ENCODE results near the gene SPDYE4. TPM values are rescaled to one million over a fixed set of nuclear protein-coding genes. Genes with fewer than 3 reads are reported as not detected.

SPDYE4 gene
- total and polyA plus RNA-seq, 2 donors (not counting 1 experiment from before 2014, with no cell fraction given) = not detected

- TF ChIP-seq EZH2 (IDR thresholded peaks at IDR 0.05; ENCODE audit: low read length, missing control alignments) = no peak
- no peak for TF ChIP-seq CTCF (conservative IDR thresholded peaks at IDR 0.05 in 1 of 2, IDR thresholded peaks at IDR 0.05 in 1 of 2; ENCODE audit: low read depth in 1 of 2, low read length in 2 of 2)
- DNase-seq (ENCODE audit: low read depth in 2 of 2) = no peak
- Histone ChIP-seq H4K20me1 (ENCODE audit: control insufficient read depth, extremely low read depth, insufficient read depth, low read length) (no peaks in the 10 kb centered on the region), H3K27ac (ENCODE audit: insufficient read depth, low read length) (no peak overlapping the region), H3K4me2 (ENCODE audit: extremely low read depth, insufficient read depth, low read length) (no peak overlapping the region), H2AFZ (ENCODE audit: low read length) (no peak overlapping the region), H3K4me1 (ENCODE audit: control insufficient read depth, extremely low read depth, insufficient read depth, low read length) (peaks cover 4% of the 10 kb centered on the region), H3K9ac (ENCODE audit: insufficient read depth, low read length) (no peak overlapping the region), H3K4me3 (replicated peaks in 1 of 4; ENCODE audit: control extremely low read depth in 1 of 4, insufficient read depth in 1 of 4, low read depth in 3 of 4, low read length in 4 of 4) (no peak overlapping the region), H3K79me2 (ENCODE audit: control insufficient read depth, insufficient read depth, low read length) (no peaks in the 10 kb centered on the region), H3K27me3 (ENCODE audit: control insufficient read depth, insufficient read depth, low read length) (no peaks in the 10 kb centered on the region), H3K36me3 (ENCODE audit: control insufficient read depth, insufficient read depth, low read length) (no peaks in the 10 kb centered on the region), H3K9me3 (ENCODE audit: control insufficient read depth, insufficient read depth, low read depth, low read length) (no peaks in the 10 kb centered on the region)
These were observed 16.6 kb downstream of the SPDYE4 start for GRCh38 chr17:8741771-8742170.

- no peak overlapping the region for H3K9ac ChIP-seq (ENCODE audit: insufficient read depth, low read length)
- no peak overlapping the region for H3K27ac ChIP-seq (ENCODE audit: insufficient read depth, low read length)
- TF ChIP-seq EZH2 (IDR thresholded peaks at IDR 0.05; ENCODE audit: low read length, missing control alignments) (no peak), CTCF (conservative IDR thresholded peaks at IDR 0.05 in 1 of 2, IDR thresholded peaks at IDR 0.05 in 1 of 2; ENCODE audit: low read depth in 1 of 2, low read length in 2 of 2) (no peak)
These were observed 17.0 kb downstream of the SPDYE4 start for GRCh38 chr17:8741366-8741765.

GRCh38 chr17:8740486-8740885 is 17.9 kb downstream of the SPDYE4 start:
- no peak overlapping the region for H3K4me3 ChIP-seq (replicated peaks in 1 of 4; ENCODE audit: control extremely low read depth in 1 of 4, insufficient read depth in 1 of 4, low read depth in 3 of 4, low read length in 4 of 4)
- H3K4me1 ChIP-seq (ENCODE audit: control insufficient read depth, extremely low read depth, insufficient read depth, low read length) = no peaks in the 10 kb centered on the region
- TF ChIP-seq CTCF (conservative IDR thresholded peaks at IDR 0.05 in 1 of 2, IDR thresholded peaks at IDR 0.05 in 1 of 2; ENCODE audit: low read depth in 1 of 2, low read length in 2 of 2) (no peak), EZH2 (IDR thresholded peaks at IDR 0.05; ENCODE audit: low read length, missing control alignments) (no peak)
- no peak overlapping the region for H3K27ac ChIP-seq (ENCODE audit: insufficient read depth, low read length)
- H3K79me2 ChIP-seq (ENCODE audit: control insufficient read depth, insufficient read depth, low read length) = no peaks in the 10 kb centered on the region
- no peaks in the 10 kb centered on the region for H3K27me3 ChIP-seq (ENCODE audit: control insufficient read depth, insufficient read depth, low read length)
- no peaks in the 10 kb centered on the region for H3K36me3 ChIP-seq (ENCODE audit: control insufficient read depth, insufficient read depth, low read length)
- no peaks in the 10 kb centered on the region for H4K20me1 ChIP-seq (ENCODE audit: control insufficient read depth, extremely low read depth, insufficient read depth, low read length)
- DNase-seq (ENCODE audit: low read depth in 2 of 2) = no peak
- H3K9me3 ChIP-seq (ENCODE audit: control insufficient read depth, insufficient read depth, low read depth, low read length) = no peaks in the 10 kb centered on the region
- no peak overlapping the region for H2AFZ ChIP-seq (ENCODE audit: low read length)
- H3K4me2 ChIP-seq (ENCODE audit: extremely low read depth, insufficient read depth, low read length) = no peak overlapping the region
- H3K9ac ChIP-seq (ENCODE audit: insufficient read depth, low read length) = no peak overlapping the region

More at GRCh38 chr17:8741366-8741765, 17.0 kb downstream of the SPDYE4 start:
- H3K27me3 ChIP-seq (ENCODE audit: control insufficient read depth, insufficient read depth, low read length) = no peaks in the 10 kb centered on the region
- no peaks in the 10 kb centered on the region for H4K20me1 ChIP-seq (ENCODE audit: control insufficient read depth, extremely low read depth, insufficient read depth, low read length)
- H3K9me3 ChIP-seq (ENCODE audit: control insufficient read depth, insufficient read depth, low read depth, low read length) = no peaks in the 10 kb centered on the region
- H3K4me1 ChIP-seq (ENCODE audit: control insufficient read depth, extremely low read depth, insufficient read depth, low read length) = peaks cover 3% of the 10 kb centered on the region
- H2AFZ ChIP-seq (ENCODE audit: low read length) = no peak overlapping the region
- H3K4me2 ChIP-seq (ENCODE audit: extremely low read depth, insufficient read depth, low read length) = no peak overlapping the region
- H3K4me3 ChIP-seq (replicated peaks in 1 of 4; ENCODE audit: control extremely low read depth in 1 of 4, insufficient read depth in 1 of 4, low read depth in 3 of 4, low read length in 4 of 4) = no peak overlapping the region
- no peaks in the 10 kb centered on the region for H3K79me2 ChIP-seq (ENCODE audit: control insufficient read depth, insufficient read depth, low read length)
- no peaks in the 10 kb centered on the region for H3K36me3 ChIP-seq (ENCODE audit: control insufficient read depth, insufficient read depth, low read length)
- no peak for DNase-seq (ENCODE audit: low read depth in 2 of 2)
